ENCODE data around the gene FANK1. TPM values are rescaled to one million over a fixed set of nuclear protein-coding genes. Genes with fewer than 3 reads are reported as not detected.

The FANK1 gene
- total RNA-seq, 1 donor from 2014 or later, result 0.14 TPM

DNA sequence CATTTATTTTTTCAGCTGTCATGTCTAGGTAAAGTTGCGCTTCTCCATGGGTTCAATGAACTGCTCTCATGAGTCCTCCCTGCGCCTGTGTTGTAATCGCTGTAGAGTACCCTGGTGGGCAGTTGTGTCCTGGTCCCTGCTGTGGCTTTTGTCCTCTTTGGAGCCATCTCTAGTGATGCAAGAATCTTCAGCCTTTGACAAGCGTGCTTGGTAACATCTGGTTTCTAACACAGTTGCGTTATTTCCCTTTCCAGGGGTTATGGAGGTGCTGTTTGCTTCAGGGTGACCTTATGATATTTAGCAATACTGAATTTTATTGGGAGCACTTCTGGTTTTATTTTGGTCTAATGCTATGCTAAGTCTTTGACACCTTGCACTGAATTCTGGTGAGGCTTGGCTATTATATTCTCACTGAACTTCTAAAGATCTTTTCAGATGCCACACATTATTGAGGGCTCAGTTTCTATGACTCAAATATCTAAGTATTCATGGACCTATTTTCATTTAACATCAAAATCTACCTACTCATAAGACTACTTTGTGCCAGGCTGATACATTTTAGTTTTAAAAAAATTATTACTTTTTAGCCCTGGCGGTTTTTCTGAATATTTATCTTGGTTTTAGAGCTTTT lies 88.6 kb downstream of the FANK1 start:
- intact Hi-C loops (cut with micrococcal nuclease), result loop anchor here (5.0 to 10.0 kb wide), 2 partner anchors 400 to 1867 kb away; partner anchors contain the start of gene ADAM12

DNA sequence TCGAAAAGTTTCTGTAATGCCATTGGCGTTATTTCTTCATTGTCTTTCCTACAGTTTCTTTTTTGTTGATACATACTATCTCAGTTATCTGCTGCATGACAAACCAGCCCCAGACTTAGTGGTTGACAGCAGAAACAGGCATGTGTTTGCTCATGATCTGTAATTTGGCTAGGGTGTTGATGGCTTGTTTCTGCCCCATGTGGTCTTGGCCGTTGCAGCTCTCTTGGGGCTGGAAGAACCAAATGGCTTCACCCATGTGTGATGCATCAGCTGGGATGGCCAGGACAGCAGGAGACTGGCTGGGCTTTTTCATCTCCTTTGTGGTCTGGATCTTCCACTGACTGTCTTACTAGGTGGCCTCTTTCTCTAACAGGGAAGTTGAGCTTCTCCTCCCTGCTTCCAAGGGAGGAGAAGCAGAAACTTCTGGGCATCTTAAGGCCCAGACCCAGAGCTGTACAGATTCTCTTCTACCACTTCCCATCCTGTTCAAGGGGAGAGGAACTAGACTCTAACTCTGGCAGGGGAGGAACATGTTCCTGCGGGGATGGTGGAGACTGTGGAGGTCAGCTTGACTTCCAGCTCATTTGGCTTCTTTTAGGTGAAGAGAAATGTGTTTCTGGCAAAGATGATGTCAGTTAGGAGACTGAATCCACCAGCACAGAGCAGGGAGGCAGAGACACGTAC lies 89.3 kb downstream of the FANK1 start:
- intact Hi-C loops (cut with micrococcal nuclease), result loop anchor here (10.0 kb wide), 1 partner anchor 399 kb away; the partner anchor contains the start of gene ADAM12

DNA sequence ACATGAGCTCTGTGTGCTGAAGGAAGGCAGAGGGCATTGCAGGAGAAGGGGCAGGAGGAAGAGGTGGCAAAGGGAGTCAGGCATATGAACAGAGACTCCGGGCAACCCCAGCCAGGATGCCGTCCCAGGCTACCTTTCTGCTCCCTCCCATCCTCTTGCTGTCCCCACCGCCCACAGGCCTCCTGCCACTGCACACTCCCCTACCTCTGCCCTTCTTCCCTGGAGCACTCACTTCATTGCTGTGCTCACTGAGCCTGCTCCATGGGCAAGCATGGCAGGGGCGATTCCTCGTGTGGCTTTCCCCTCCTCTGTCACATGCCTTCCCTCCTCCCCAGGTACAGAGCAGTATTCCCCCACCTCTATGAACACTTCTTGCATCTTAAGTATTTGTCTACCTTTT lies 93.4 kb downstream of the FANK1 start:
- intact Hi-C loops (cut with micrococcal nuclease), result loop anchor here (10.0 kb wide), 1 partner anchor 395 kb away; the partner anchor contains the start of gene ADAM12

- intact Hi-C loops (cut with micrococcal nuclease), result no loop called here
Observed at GRCh38 chr10:125990974-125991373, 94.6 kb downstream of the FANK1 start.

DNA sequence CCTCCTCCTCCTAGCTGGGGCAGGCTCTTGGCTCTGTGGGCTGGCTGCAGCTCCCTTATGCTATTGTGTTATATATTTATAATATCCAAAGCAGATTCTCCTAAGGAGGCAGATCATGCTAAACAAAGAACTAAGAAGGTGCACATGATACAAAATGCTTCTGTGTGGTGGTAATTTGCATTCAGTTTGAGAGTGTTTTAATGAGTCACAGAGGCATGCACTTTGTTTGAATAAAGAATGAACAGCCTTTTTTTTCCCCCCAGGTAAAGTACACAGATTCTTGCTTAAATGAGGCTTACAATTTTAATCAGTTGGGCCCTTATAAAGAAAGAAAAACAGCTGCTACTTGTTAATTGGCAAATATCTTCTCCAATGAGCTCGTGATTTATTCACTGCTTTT lies 95.0 kb downstream of the FANK1 start:
- intact Hi-C loops (cut with micrococcal nuclease), result no loop called here

DNA sequence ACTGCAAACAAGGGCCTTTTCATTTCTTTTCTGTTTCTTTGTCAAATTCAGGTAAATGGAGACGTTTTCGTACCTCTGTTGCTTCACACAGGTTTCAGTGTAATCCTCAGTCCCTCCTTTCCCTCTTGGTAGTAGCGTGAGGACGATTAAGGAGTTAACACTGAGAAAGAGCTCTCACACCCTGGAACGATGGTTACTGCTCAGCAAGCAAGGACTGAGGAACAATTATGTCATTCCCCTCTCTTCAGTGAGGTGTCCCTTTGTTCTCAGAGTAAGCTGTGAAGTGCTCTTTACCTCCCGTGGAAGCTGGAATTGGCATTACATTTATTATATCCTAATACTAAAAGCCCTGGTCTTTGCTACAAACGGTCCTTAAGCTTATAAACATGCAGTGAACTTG lies 95.9 kb downstream of the FANK1 start:
- intact Hi-C loops (cut with micrococcal nuclease), result no loop called here

GRCh38 chr10:125994601-125995000 lies 98.2 kb downstream of the FANK1 start:
- intact Hi-C loops (cut with micrococcal nuclease), result no loop called here

DNA sequence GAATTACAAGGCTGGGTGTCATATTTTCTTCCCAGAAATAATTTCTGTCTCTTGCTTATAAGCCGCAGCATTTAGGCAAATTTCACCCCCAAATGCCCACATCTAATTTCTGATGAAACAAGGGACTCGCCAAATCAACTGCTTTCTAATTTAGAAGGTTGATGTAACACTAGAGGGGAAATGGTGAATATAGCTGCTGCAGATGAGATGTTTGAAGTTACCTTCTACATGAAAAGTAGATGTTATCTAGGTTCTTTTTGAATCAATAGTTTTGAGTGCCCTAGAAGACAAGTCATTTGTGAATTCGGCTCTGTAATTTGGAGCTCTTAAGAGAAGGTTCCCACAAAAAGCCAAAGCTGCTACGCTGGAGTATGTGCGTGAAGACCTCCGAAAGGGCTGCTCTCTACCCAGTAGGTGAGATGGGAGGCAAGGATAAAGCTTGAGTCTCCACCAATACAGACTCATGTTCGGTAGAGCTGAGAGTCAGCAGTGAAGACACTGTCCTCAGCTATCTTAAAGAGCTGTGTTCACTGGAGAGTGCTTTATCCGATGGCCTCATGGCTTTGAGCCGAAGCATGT lies 99.5 kb downstream of the FANK1 start:
- intact Hi-C loops (cut with micrococcal nuclease), result no loop called here

GRCh38 chr10:125997586-125997985 lies 101.2 kb downstream of the FANK1 start:
- intact Hi-C loops (cut with micrococcal nuclease), result no loop called here

DNA sequence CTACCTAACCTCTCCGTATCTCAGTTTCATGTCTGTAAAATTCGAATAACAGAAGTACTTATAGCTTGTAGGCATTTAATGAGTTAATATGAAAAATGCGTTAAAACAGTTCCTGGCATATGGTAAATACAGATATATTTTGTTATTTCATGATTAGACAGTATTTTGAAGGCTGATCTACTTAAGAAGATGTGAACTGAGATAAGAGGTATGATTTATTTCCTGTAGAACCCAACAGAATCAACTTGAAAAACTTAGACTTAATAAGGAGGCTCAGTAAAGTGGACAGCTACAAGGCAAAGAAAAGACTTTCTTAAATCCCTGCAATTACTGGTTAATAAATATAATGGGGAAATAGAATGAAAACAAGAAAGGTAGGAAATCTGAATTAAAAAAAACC lies 103.3 kb downstream of the FANK1 start:
- intact Hi-C loops (cut with micrococcal nuclease), result no loop called here

GRCh38 chr10:126001576-126001975 lies 105.2 kb downstream of the FANK1 start:
- intact Hi-C loops (cut with micrococcal nuclease), result no loop called here

- intact Hi-C loops (cut with micrococcal nuclease), result no loop called here
Observed at GRCh38 chr10:126004752-126005151, 108.4 kb downstream of the FANK1 start.

- intact Hi-C loops (cut with micrococcal nuclease), result no loop called here
Observed at GRCh38 chr10:126006264-126006663, 109.9 kb downstream of the FANK1 start.

DNA sequence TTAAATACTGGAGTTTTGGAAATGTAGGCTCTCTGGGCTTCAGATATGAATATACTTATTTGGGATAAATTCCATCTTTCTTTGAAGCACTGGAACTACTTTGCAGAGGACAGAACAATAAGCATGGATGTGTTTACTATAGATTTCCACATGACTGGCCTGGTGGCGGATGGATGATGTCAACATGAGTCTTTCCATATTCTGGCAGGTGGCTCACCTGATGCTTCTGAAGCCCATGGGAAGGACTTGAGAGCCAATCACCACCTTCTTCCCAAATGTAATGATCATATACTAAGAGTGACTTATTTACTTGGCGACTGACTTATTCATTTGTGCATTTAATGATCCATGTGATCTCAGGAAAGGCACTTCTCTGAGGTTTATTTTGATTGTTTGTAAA lies 110.5 kb downstream of the FANK1 start:
- intact Hi-C loops (cut with micrococcal nuclease), result no loop called here

DNA sequence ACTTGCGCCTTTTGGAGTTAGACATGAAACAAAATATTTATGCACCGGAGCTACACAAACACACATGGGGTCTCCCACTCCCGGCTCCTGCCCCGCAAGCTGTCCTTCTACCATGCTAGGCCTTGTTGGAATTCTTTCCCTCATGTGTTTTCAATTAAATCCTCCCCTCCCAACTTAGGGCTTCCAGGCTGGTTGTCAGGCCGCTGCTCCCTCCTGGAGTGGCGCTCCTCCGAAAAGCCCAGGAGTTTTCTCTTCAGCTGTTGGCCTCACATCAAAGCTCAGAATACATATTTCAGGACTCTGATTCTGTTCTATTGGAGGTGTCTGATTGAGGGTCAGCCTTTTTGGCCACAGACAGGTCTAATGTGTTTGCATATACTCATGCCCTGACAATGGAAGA lies 113.3 kb downstream of the FANK1 start:
- intact Hi-C loops (cut with micrococcal nuclease), result no loop called here

DNA sequence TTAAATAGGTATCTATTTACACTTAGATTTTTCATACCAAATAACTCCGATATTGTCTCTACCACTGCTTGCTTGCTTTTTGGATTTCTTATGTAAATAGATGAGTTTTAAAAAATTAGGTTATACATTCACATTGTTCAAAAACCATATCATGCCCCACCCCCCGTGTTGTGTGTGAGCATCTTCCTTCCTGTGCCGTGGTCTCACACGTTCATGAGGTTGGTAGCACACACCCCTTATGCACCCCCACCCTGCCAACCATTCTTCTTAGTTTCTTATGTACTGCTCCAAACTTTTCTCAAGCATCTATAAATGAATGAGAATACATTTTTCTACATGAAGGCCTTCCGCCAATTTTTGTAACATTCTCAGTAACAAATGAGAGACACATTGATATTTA lies 115.6 kb downstream of the FANK1 start:
- intact Hi-C loops (cut with micrococcal nuclease), result no loop called here

DNA sequence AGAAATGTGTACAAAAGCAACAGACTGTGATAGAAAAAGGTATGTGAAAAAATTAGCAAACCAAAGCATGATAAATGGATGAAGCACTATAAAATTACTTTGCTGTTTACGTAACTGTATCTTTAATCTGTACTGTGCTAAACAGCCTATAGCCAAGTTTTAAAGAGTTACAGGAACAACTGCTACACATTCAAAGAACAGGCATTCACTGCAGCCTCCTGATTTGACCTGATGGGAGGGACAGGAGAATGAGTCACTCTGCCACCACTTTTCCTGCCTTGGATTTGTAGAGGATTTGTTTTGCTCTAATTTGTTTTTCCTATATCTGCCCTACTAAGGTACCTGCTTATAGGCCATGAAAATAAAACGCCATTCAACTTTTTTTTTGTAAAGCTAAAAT lies 116.1 kb downstream of the FANK1 start:
- intact Hi-C loops (cut with micrococcal nuclease), result no loop called here

- intact Hi-C loops (cut with micrococcal nuclease), result no loop called here
Observed at GRCh38 chr10:126013489-126014281, 117.3 kb downstream of the FANK1 start.

GRCh38 chr10:126014309-126014708 lies 117.9 kb downstream of the FANK1 start:
- intact Hi-C loops (cut with micrococcal nuclease), result no loop called here

DNA sequence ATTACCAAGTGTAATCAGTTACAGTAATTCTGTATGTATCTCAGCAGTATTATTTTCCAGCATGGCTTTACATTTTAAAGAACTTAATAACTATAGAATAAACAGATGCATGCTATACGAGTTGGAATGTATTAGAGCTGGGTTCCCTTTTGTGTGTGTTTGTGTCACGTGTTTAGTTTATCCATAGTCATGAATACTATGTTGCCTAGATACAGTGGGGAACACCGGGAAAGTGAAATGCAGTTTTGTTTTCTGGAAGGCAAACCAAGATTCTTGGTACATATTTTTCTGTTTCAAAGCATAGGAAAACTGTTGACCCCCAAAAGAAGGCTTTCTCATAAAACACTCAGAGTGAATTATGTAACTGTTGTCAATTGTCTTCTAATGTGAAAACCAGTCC lies 119.0 kb downstream of the FANK1 start:
- intact Hi-C loops (cut with micrococcal nuclease), result no loop called here

DNA sequence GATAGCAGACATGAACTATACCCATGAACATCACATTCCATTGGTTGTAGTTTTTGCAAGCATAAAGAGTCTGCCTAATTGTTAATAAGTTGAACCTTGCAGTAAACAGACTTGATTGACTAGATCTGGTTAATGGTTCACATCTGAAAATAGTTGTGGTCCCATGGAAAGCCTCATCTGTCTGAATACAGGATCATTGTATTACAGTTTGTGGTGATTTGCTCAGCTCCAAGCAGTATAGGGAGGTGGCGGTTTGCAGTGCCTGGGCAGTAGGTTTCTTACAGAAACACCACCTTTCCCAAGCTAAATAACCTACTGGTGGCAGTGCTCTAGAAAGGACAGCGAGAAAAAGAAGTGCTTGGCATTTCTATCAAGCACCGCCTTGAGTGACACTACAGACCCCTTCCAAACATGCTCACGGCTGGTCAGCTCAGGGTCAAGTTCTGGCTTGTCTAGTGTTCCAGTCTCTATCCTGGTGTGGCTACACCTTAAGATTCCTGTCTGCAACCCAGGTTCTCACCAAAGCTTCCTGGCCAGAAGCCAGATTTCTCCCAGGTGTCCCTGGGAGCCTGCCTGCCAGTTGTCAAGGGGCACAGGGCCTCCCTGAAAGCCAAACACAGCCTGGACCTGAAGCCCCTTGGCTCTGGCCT lies 119.9 kb downstream of the FANK1 start:
- intact Hi-C loops (cut with micrococcal nuclease), result no loop called here
